GM13977 (cell line): ENCODE data around the gene NEURL2.

Experiments
- DNase-seq: peaks from one replicate; pipeline ENCODE4 v3.0.0; 2012; ENCODE audit warnings: low spot score
- in situ Hi-C: fragments of 300-500 bp; cut with MboI; formaldehyde crosslinking; loops from one replicate; pipeline ENCODE4 v1.12.0; 2022; ENCODE audit warnings: low sequenced_read_pairs, low pct_unique_long_range_greater_than_20kb, mixed read lengths, inconsistent platforms; ENCODE audit not compliant: unreplicated experiment
- TF ChIP-seq, protein P1 (sequence below): IDR thresholded peaks from 2 replicates; pipeline ENCODE4 v1.5.1; 2012; ENCODE audit warnings: mild to moderate bottlenecking, control low read depth; ENCODE audit not compliant: insufficient read depth; ENCODE audit errors: extremely low read depth, missing control alignments

The NEURL2 gene

DNA sequence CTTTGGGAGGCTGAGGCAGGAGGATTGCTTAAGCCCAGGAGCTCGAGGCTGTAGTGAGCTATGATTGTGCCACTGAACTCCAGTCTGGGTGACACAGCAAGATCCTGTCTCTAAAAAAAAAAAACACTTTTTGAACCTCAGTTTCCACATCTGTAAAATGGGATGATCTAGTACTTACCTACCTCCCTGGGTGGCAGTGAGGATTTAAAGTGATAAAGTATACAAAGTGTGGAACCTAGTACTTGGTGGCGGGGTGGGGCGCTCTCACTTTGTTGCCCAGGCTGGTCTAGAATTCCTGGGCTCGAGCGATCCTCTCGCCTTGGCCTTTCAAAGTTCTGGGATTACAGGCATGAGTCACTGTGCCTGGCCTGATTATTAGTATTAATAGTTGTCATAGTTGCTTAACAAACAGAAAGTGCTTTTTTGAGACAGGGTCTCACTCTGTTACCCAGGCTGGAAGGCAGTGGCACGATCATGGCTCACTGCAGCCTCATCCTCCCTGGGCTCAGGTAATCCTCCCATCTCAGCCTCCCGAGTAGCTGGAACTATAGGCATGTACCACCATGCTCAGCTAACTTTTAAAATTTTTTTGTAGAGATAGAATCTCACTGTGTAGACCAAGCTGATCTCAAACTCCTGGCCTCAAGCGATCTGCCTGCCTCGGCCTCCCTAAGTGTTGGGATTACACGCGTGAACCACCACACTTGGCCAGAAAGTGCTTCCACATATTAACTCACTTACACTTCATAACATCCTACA, 27.9 kb upstream of the NEURL2 start:
- TF ChIP-seq, protein P1, sequence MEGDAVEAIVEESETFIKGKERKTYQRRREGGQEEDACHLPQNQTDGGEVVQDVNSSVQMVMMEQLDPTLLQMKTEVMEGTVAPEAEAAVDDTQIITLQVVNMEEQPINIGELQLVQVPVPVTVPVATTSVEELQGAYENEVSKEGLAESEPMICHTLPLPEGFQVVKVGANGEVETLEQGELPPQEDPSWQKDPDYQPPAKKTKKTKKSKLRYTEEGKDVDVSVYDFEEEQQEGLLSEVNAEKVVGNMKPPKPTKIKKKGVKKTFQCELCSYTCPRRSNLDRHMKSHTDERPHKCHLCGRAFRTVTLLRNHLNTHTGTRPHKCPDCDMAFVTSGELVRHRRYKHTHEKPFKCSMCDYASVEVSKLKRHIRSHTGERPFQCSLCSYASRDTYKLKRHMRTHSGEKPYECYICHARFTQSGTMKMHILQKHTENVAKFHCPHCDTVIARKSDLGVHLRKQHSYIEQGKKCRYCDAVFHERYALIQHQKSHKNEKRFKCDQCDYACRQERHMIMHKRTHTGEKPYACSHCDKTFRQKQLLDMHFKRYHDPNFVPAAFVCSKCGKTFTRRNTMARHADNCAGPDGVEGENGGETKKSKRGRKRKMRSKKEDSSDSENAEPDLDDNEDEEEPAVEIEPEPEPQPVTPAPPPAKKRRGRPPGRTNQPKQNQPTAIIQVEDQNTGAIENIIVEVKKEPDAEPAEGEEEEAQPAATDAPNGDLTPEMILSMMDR = no peak
- no peak for DNase-seq
- in situ Hi-C loops = no loop called here

DNA sequence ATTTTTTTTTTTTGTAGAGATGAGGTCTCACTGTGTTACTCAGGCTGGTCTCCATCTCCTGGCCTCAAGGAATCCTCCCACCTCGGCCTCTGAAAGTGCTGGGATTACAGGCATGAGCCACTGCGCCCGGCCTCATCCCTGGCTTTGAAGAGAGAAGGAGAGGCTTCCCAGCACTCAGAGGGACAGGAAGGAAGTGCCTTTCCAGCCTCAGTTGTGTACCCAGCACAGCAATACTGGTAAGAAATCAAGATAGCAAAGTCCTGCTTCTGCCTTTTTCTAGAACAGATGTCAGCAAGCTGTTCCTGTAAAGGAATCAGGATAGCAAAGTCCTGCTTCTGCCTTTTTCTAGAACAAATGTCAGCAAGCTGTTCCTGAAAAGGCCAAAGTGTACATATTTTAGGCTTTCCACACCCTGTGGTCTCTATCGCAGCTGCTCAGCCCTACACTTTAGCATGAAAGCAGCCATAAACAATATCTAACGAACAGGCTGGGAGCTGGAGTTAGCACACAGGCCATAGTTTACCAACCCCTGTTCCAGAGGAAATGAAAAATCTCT, 27.3 kb upstream of the NEURL2 start:
- TF ChIP-seq, protein P1 = no peak
- no peak for DNase-seq
- in situ Hi-C loops = no loop called here

DNA sequence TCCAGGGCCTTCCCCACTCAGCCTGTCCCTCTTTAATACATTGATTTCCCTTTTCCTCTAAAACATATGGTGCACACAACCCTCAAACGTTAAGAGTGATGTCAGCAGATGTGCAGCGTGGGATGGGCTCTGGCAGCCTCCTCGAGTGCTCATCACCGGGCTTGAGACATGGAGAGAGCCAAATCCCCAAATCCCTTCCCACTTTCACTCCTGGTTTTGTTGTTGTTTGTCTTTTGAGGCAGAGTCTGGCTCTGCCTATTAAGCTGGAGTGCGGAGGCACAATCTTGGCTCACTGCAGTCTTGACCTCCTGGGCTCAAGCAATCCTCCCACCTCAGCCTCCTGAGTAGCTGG, 26.8 kb upstream of the NEURL2 start:
- TF ChIP-seq, protein P1 = no peak
- DNase-seq = no peak
- in situ Hi-C loops = no loop called here

DNA sequence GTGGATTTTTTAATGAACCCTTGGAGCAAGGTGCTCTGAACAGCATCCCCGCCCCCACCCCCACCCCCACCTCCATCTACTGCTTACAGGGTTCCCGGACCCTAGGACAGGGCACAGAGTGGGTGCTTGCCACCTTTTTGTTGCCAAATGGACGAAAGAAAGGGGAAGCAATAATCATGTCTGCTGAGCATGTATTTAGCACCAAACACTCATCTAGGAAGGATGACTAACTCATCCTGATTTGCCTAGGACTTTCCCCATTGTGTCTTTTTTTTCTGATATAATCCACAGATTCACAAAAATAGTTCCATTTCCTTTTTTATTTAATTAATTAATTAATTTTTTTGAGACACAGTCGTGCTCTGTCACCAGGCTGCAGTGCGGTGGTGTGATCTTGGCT, 22.1 kb upstream of the NEURL2 start:
- no peak for DNase-seq
- TF ChIP-seq, protein P1 = no peak
- in situ Hi-C loops = no loop called here

DNA sequence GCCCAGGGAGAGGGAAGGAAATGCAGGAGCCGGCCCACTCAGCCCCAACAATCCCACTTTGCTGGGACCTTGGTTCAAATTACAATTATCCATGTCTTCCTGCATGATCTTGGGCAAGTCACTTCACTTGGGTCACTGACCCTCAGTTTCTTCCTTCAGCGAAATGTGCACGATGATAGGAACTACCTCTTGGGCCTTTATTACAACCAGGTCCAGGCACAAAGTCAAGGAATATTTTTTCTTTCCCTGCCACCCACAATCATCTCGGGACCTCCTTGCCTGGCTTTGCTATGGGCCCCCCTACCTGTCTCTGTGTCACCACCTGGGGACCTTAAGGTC, 21.3 kb upstream of the NEURL2 start:
- no peak for DNase-seq
- in situ Hi-C loops = no loop called here
- TF ChIP-seq, protein P1 = no peak

DNA sequence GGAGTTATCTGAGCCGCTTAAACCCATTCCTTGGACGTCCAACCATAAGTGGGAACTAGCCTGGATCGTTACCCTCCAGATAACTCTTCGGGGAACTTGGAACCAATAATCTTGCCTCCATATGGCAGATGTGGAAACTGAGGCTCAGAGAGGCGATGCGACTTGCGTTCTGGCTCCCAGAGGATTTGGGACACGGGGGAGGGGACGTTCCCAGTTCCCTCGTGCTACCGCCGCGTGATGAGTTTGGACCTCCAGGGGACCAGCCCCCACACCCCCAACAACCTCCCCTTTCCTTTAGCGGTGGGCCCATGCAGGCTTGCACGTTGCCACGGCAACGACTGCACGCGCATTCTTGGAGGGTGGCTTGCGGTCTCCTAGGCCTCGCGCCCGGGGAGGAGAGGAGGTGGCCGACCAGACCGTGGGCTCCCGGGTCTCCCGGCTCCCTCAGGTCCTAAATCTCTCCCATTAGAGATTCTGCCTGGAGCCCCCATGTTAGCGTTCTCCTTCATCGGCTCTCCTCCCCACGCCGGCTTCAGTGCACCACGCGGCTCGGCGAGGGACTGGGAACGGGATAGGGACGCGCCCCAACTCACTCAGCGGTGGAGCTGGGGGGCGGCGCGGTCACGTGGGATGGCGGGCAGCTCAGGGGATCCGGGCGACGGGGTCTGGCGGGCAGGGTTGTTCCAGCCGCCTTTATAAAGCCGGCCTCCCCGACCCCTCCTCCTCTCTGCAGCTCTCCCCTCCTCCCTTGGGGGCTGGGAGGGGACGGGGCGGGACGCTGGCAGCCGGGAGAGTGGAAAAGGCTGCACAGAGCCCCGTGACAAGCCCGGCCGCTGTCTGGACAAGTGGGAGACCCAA, 20.7 kb upstream of the NEURL2 start, which contains the start of gene PLTP:
PLTP (minus strand) TSS at position 670 of the 858 bp plus-strand sequence. CDS start 703 bp downstream, outside the sequence.
- in situ Hi-C loops = no loop called here
- TF ChIP-seq, protein P1 = no peak
- DNase-seq = peak; percentile 50
